SK-N-SH (cell line): Measurements from ENCODE around the gene HCN4. TPM values are rescaled to one million over a fixed set of nuclear protein-coding genes. Genes with fewer than 3 reads are reported as not detected.

Experiments used
- CTCF ChIA-PET: fragments of 300-600, 350-600 bp; formaldehyde crosslinking; extraction: SDS; loops from one replicate; lab custom pipeline; 2021; lab: Yijun Ruan, JAX
- POLR2A ChIA-PET: fragments of 350-600 bp; sonication (Branson Sonifier 250); formaldehyde crosslinking; extraction: SDS; loops from one replicate; lab custom pipeline; 2020; ENCODE audit warnings: antibody characterized with exemption, inconsistent platforms; lab: Yijun Ruan, JAX
- DNase-seq: peaks from one replicate; pipeline ENCODE4 v3.0.0; 2012
- H2AFZ ChIP-seq: fragments of 200-600 bp; sonication (generic); 2 replicates; pipeline ENCODE4 v1.8.1; 2016; ENCODE audit warnings: antibody characterized with exemption, mild to moderate bottlenecking, low read depth
- H3F3A ChIP-seq: fragments of 200-600 bp; sonication (generic); replicated peaks from 2 replicates; pipeline ENCODE3; 2016; ENCODE audit warnings: antibody characterized with exemption, mild to moderate bottlenecking; ENCODE audit not compliant: insufficient read depth
- H3K27ac ChIP-seq, 2 experiments: fragments of 200-500 bp in 1 of 2; fragments of 200-600 bp in 1 of 2; sonication (Bioruptor generic) in 1 of 2; sonication (generic), shearing (Covaris generic) in 1 of 2; 2 replicates each; pipeline versions ENCODE4 v1.5.1 to v1.6.1; 2014 to 2016; ENCODE audit warnings: low read depth in 2 of 2, inconsistent platforms in 1 of 2, low read length in 1 of 2, mild to moderate bottlenecking in 1 of 2, mixed read lengths in 1 of 2
- H3K27me3 ChIP-seq: fragments of 200-600 bp; sonication (generic), shearing (Covaris generic); 2 replicates; pipeline ENCODE4 v1.6.1; 2016; ENCODE audit warnings: mixed run types; ENCODE audit not compliant: insufficient read depth
- H3K36me3 ChIP-seq, 2 experiments: fragments of 200-500 bp in 1 of 2; fragments of 200-600 bp in 1 of 2; sonication (Bioruptor generic) in 1 of 2; sonication (generic) in 1 of 2; replicated peaks in 1 of 2; 2 replicates each; pipeline versions ENCODE3 to v1.5.1; 2014 to 2016; ENCODE audit warnings: low read length in 1 of 2, mild to moderate bottlenecking in 1 of 2; ENCODE audit not compliant: insufficient read depth in 2 of 2, control insufficient read depth in 1 of 2
- H3K4me1 ChIP-seq, 2 experiments: fragments of 200-500 bp in 1 of 2; fragments of 200-600 bp in 1 of 2; sonication (Bioruptor generic) in 1 of 2; sonication (generic), shearing (Covaris generic) in 1 of 2; 2 replicates each; pipeline versions ENCODE4 v1.5.1 to v1.6.1; 2014 to 2016; ENCODE audit warnings: low read depth in 1 of 2, low read length in 1 of 2, mixed run types in 1 of 2; ENCODE audit not compliant: insufficient read depth in 2 of 2, control insufficient read depth in 1 of 2
- H3K4me2 ChIP-seq: fragments of 200-600 bp; sonication (generic), shearing (Covaris generic); 2 replicates; pipeline ENCODE4 v1.6.1; 2017; ENCODE audit warnings: mixed run types
- H3K4me3 ChIP-seq, 2 experiments: fragments of 200-500 bp in 1 of 2; fragments of 200-600 bp in 1 of 2; sonication (Bioruptor generic) in 1 of 2; sonication (generic), shearing (Covaris generic) in 1 of 2; 2 replicates each; pipeline versions ENCODE4 v1.5.1 to v1.8.1; 2014 to 2016; ENCODE audit warnings: low read depth in 2 of 2, inconsistent platforms in 1 of 2, low read length in 1 of 2, mild to moderate bottlenecking in 1 of 2, mixed read lengths in 1 of 2, moderate library complexity in 1 of 2
- H3K79me2 ChIP-seq: fragments of 200-600 bp; sonication (generic); 2 replicates; pipeline ENCODE4 v1.8.1; 2017; ENCODE audit warnings: mild to moderate bottlenecking; ENCODE audit not compliant: insufficient read depth
- H3K9ac ChIP-seq: fragments of 200-600 bp; sonication (generic); 2 replicates; pipeline ENCODE4 v1.6.1; 2017; ENCODE audit warnings: mixed run types
- H3K9me2 ChIP-seq: fragments of 200-600 bp; sonication (generic); 2 replicates; pipeline ENCODE4 v1.6.1; 2017; ENCODE audit warnings: mixed run types
- H3K9me3 ChIP-seq: fragments of 200-600 bp; sonication (generic); 2 replicates; pipeline ENCODE4 v1.6.1; 2017; ENCODE audit warnings: mixed run types, mild to moderate bottlenecking, moderate library complexity
- H4K20me1 ChIP-seq: fragments of 200-600 bp; sonication (generic); 2 replicates; pipeline ENCODE4 v1.6.1; 2017; ENCODE audit warnings: mild to moderate bottlenecking, mixed run types; ENCODE audit not compliant: insufficient read depth
- CHD2 ChIP-seq: fragments of 150-350 bp; IDR thresholded peaks from 2 replicates; pipeline ENCODE4 v1.6.1; 2018; ENCODE audit warnings: low read length; ENCODE audit not compliant: partially characterized antibody
- ELF1 ChIP-seq: IDR thresholded peaks from 2 replicates; pipeline ENCODE4 v1.4.0; 2012
- FOXJ3 ChIP-seq: sonication (generic); formaldehyde crosslinking; IDR thresholded peaks from 2 replicates; pipeline ENCODE4 v1.5.1; 2020; ENCODE audit warnings: mild to moderate bottlenecking, missing genetic modification reagents
- GABPA ChIP-seq: IDR thresholded peaks from 2 replicates; pipeline ENCODE4 v1.4.0; 2012; ENCODE audit warnings: low read depth, mild to moderate bottlenecking
- GATA2 ChIP-seq: sonication (generic); formaldehyde crosslinking; IDR thresholded peaks from 2 replicates; pipeline ENCODE4 v1.5.0; 2020; ENCODE audit warnings: mild to moderate bottlenecking, missing genetic modification reagents
- IRF3 ChIP-seq: fragments of 150-350 bp; IDR thresholded peaks from 2 replicates; pipeline ENCODE4 v1.6.1; 2016; ENCODE audit warnings: mild to moderate bottlenecking, low read depth, low read length
- MAX ChIP-seq: IDR thresholded peaks from 2 replicates; pipeline ENCODE4 v1.4.0; 2012; ENCODE audit warnings: low read depth
- MXI1 ChIP-seq: IDR thresholded peaks from 2 replicates; pipeline ENCODE4 v1.6.1; 2012; ENCODE audit warnings: mild to moderate bottlenecking, low read depth, low read length, improper control_type of control experiment
- NRF1 ChIP-seq: IDR thresholded peaks from 2 replicates; pipeline ENCODE4 v1.6.1; 2012; ENCODE audit warnings: low read depth, mild to moderate bottlenecking, low read length
- RAD21 ChIP-seq: IDR thresholded peaks from 2 replicates; pipeline ENCODE4 v1.6.1; 2012; ENCODE audit warnings: mild to moderate bottlenecking, low read length
- RFX5 ChIP-seq: IDR thresholded peaks from 2 replicates; pipeline ENCODE4 v1.6.1; 2012; ENCODE audit warnings: mild to moderate bottlenecking, improper control_type of control experiment, low read length
- RXRA ChIP-seq: IDR thresholded peaks from 2 replicates; pipeline ENCODE4 v1.4.0; 2012; ENCODE audit warnings: low read depth, mild to moderate bottlenecking, borderline replicate concordance
- USF1 ChIP-seq: IDR thresholded peaks from 2 replicates; pipeline ENCODE4 v1.4.0; 2012; ENCODE audit warnings: low read depth, borderline replicate concordance
- WGBS: methylation state at CpG from one replicate; pipeline ENCODE4 v1.1.6; 2017; ENCODE audit warnings: low lambda C conversion rate; 5-methylcytosine and 5-hydroxymethylcytosine counted together
- polyA plus RNA-seq, 3 experiments: library from polyadenylated mRNA; depleted of rRNA; stranded (reverse); fragments of >200 nt; gene quantifications; 2 replicates each; pipeline ENCODE4 v1.2.3, GENCODE V29; 2012
- TF ChIP-seq, protein P1 (sequence below): IDR thresholded peaks from 2 replicates; pipeline ENCODE4 v1.4.0; 2012; ENCODE audit warnings: low read depth, borderline replicate concordance

The HCN4 gene
- polyA plus RNA-seq, 1 of the 3 experiments (the other 2 are of a cell fraction): not detected

DNA sequence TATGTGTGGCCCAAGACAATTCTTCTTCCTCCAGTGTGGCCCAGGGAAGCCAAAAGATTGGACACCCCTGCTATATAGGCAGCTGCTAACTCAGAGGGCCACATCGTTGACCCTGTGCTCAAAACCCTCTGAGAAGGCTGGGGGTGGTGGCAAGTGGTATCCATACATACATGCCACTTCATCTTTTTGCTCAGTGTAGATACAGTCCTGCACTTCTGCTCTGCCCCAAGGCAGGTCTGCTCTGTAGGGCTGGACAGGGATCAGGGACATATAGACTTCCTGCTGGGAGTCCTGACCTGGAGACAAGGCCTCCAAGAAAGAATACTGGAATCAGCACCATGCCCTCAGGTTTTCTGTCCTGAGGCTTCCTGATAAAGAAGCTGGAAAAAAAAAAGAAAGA is 4.5 kb upstream of the HCN4 start (continued):
- TF ChIP-seq USF1 (no peak), CHD2 (no peak)

DNA sequence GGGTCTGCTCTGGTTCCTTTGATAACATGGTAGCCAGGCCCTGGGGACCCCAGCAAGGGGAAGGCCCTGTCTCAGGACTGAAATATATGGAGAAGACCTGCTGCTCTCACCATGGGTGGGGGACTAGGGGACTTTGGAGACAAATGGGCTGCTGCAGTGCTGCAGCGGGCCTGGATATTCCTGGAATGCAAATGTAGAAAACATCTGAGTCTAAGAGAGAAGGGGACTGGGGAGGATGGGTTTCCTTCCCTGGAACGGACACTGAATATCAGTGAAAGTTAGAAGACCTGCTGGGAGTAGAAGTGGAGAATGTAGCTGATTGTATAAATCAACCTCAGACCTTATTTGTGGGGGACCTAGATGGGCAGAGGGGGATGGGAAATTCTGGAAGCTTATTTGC is 3.1 kb upstream of the HCN4 start:
- POLR2A ChIA-PET: no interaction called here
- no peak for DNase-seq
- no peak overlapping the region for H3K4me2 ChIP-seq
- no peaks in the 10 kb centered on the region for H3K9me3 ChIP-seq
- peaks cover 23% of the 10 kb centered on the region for H3K27me3 ChIP-seq
- H4K20me1 ChIP-seq: no peaks in the 10 kb centered on the region
- 40% methylated on average over 2 of the region's 2 CpGs for WGBS
- peaks cover 5% of the 10 kb centered on the region for H3F3A ChIP-seq
- no peak overlapping the region for H3K4me3 ChIP-seq
- peaks cover 0 to 29% of the 10 kb centered on the region in 2 experiments; a peak in 1 of 4 replicates for H3K4me1 ChIP-seq
- H3K9me2 ChIP-seq: no peaks in the 10 kb centered on the region
- H3K36me3 ChIP-seq: no peaks in the 10 kb centered on the region
- CTCF ChIA-PET: no interaction called here
- no peaks in the 10 kb centered on the region for H3K79me2 ChIP-seq
- H2AFZ ChIP-seq: no peak overlapping the region
- H3K27ac ChIP-seq: no peak overlapping the region
- H3K9ac ChIP-seq: no peak overlapping the region
- TF ChIP-seq GATA2: no peak
- no peak for TF ChIP-seq CHD2
- TF ChIP-seq ELF1: no peak
- TF ChIP-seq FOXJ3 (CRISPR knock-in tag): no peak
- TF ChIP-seq NRF1: no peak
- TF ChIP-seq GABPA: no peak
- TF ChIP-seq RFX5: no peak
- no peak for TF ChIP-seq MAX
- no peak for TF ChIP-seq IRF3
- TF ChIP-seq MXI1: no peak
- no peak for TF ChIP-seq RAD21
- TF ChIP-seq, protein P1, sequence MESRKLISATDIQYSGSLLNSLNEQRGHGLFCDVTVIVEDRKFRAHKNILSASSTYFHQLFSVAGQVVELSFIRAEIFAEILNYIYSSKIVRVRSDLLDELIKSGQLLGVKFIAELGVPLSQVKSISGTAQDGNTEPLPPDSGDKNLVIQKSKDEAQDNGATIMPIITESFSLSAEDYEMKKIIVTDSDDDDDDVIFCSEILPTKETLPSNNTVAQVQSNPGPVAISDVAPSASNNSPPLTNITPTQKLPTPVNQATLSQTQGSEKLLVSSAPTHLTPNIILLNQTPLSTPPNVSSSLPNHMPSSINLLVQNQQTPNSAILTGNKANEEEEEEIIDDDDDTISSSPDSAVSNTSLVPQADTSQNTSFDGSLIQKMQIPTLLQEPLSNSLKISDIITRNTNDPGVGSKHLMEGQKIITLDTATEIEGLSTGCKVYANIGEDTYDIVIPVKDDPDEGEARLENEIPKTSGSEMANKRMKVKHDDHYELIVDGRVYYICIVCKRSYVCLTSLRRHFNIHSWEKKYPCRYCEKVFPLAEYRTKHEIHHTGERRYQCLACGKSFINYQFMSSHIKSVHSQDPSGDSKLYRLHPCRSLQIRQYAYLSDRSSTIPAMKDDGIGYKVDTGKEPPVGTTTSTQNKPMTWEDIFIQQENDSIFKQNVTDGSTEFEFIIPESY: no peak
- TF ChIP-seq RXRA: no peak
- no peak for TF ChIP-seq USF1
